IPS-11a (cell line): ENCODE data around the gene LDLRAD2.

Source experiments
- H3K4me3 ChIP-seq: one replicate; pipeline ENCODE4 v1.5.1; 2013; ENCODE audit warnings: low read depth, low read length, control low read depth

The LDLRAD2 gene

DNA sequence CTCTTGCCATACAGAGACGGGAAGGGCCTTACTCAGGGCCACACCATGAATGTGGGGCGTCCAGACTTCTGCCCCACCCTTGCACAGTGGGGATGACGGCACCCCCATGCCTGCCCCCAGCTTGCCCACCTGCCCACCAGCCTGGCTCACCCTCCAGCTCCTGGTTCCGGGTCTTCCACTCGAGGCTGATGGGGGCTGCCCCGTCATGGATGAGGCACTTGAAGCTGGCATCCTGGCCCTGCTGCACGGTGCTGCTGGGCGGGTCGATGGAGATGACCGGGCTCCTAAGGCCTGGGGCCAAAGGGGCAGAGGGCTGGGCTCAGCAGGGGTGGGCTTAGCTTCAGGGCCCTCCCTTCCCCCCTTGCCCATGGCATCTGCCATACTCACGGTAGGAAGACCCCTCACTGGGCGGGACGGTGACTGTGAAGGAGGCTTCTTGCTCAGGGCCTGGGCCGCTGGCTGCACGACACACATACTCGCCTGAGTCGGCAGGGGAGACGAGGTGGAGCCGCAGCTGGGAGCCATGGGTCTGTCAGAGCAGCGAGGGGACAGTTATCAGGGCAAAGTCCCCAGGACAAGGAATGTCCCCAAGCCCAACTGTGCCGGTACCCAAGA, 29.9 kb downstream of the LDLRAD2 start:
- no peak overlapping the region for H3K4me3 ChIP-seq

DNA sequence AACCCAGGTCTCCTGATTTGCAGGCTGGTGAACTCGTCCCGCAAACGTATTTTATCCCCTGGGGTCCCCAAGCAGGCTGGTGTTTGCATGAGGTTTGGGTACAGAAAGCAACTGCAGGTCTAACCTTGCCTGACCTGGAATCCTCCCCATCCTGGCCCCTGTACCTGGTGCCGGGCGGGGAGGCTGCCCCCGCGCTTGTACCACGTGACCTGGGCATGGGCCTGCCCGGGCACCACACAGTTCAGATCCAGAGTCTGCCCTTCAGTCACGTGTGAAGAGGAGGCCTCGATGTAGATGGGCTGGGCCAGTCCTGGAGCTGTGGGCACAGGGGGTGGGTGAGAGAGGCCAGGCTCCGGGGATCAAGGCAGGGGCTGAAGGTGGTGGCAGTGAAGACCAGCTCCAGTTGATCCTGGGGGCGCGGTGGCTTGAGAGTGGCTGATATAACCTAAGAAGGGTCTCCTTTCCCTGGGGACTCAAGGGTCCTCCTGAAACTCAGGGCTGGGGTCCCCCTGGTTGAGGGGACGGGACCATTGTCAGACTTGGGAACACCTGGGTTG, 30.6 kb downstream of the LDLRAD2 start:
- H3K4me3 ChIP-seq, result no peak overlapping the region

DNA sequence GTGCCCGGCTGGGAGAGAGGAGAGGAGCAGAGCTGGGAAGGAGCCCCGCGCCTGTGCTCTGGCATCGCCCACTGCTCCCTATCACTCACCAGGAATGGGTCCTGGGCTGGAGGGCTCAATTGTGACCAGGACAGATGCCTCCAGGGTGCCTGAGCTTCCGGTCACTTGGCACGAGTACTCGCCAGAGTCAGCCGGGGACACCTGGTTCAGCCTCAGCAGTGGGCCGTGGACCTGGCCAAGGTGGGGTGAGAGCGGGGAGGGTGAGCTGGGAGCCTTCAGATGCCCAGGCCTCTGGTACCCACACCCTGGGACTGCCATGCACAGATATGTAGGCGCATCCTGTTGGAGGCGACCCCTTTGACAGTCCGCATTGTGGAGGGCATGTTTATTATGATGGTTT, 31.1 kb downstream of the LDLRAD2 start:
- no peak overlapping the region for H3K4me3 ChIP-seq

DNA sequence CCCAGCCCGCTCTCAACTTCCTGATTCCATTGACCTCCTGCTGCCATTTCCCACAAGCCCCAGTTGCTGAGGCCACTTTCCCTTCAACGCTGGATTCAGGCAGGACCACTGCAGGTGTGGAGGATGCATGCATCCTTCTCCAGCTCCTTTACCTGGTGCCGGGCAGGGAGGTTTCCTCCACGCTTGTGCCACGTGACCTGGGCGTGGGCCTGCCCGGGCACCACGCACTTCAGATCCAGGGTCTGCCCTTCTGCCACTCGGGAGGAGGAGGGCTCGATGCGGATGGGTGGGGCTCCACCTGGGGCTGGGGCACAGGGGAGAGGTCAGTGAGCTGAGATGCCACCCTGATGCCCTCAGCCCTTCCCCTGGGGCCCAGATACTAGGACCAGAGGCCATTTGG, 31.9 kb downstream of the LDLRAD2 start:
- H3K4me3 ChIP-seq, result no peak overlapping the region

DNA sequence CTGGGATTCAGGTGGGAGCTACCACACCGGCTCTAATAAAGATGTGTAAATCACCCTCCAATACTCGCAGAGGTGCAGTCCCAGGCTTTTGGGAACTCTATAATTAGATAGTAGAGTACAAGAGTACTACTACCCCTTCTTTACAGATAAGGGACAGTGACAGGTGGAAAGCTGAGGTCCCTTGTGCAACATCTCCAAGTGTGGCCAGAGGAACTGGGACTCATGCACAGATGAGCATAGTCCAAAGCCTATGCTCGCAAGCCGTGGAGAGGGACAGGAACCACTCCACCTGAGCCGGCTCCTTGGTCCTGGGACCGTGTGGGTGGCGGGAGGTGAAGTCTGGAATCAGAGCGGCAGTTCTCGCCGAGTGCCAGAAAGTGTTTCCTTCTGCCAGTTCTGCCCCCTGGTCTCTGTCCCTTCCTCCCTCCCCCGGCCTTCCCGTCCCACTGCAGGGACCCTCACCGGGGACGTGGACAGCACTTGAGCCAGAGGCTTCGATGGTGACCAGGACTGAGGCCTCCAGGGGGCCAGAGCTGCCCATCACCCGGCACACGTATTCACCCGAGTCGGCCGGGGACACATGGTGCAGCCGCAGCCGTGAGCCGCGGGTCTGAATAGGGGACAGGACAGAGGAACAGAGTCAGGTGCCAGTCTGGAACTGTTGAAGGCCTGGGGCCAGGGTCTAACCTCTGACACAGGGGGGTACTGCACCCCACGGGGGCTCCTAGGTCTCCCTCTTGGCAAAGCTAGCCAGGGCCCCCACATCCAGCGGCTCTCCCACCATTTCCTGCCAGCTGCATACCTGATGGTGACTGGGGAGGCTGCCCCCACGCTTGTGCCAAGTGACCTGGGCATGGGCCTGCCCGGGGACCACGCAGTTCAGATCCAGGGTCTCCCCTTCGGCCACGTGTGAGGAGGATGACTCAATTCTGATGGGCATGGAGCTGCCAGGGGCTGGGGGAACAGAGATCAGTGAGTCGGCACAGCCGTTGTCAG, 33.9 kb downstream of the LDLRAD2 start:
- H3K4me3 ChIP-seq, result no peak overlapping the region

DNA sequence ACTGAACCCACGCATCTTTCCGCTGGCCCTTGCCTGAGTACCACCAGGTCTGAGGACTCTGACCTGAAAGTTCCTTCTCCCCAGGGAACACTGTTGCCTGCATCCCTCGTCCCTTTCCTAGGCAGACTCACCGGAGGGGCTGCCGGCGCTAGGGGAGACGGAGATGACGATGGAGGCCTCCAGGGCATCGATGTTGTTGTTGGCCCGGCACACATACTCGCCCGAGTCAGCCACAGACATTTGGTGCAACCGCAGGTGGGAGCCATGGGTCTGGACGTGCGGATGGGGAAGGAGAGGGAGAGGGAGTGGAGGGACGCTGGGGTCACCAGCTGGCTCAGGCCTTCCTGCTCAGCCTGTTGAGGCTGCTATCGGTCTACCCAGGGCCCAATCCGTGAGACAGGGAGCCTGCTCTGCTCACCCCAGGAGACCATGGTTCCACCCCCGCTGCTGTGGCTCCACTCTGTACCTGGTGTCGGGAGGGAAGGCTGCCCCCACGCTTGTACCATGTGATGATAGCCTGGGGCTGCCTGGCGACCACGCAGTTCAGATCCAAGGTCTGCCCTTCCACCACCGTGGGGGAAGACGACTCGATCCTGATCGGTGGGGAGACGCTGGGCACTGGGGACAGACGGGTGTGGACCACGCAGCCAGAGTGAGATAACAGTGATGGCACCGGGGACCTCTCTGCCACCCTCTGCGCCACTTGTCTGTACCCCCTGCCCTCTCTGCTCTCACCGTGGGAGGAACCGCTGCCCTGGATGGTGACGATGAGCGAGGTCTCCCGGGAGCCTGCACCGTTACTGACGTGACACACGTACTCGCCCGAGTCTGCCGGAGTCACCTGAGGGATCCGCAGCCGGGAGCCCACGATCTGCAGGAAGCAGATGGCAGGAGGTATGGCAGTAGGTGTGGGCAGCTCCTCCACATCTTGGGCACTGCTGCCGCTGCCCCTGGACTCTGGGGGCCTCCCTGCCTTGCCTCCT, 35.4 kb downstream of the LDLRAD2 start:
- no peak overlapping the region for H3K4me3 ChIP-seq

DNA sequence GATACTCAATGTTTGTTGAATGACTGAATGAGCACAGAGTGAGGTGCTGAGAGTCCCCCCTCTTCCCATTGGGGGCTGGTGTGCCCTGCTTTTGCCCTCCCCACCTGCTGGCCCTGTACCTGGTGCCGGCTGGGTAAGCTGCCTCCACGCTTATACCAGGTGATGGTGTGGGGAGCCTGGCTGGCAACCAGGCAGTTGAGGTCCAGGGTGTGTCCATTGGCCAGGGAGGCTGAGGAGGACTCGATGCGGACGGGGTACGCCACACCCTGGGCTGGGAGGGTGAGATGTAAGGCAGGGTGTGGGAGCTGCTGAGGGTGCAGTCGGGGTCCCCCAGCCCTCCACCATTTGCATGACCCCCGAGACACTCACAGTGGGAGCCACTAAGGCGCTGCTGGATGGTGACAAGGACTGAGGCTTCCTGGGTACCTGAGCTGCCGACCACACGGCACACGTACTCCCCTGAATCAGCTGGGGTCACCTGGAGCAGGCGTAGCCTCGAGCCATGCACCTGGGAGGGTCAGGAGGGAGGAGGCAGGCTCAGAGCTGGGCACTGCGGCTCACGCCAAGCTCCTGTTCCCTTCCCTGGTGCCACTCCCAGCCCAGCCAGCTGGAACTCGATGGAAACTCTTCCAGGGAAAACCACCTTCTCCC, 36.6 kb downstream of the LDLRAD2 start:
- H3K4me3 ChIP-seq, result no peak overlapping the region

DNA sequence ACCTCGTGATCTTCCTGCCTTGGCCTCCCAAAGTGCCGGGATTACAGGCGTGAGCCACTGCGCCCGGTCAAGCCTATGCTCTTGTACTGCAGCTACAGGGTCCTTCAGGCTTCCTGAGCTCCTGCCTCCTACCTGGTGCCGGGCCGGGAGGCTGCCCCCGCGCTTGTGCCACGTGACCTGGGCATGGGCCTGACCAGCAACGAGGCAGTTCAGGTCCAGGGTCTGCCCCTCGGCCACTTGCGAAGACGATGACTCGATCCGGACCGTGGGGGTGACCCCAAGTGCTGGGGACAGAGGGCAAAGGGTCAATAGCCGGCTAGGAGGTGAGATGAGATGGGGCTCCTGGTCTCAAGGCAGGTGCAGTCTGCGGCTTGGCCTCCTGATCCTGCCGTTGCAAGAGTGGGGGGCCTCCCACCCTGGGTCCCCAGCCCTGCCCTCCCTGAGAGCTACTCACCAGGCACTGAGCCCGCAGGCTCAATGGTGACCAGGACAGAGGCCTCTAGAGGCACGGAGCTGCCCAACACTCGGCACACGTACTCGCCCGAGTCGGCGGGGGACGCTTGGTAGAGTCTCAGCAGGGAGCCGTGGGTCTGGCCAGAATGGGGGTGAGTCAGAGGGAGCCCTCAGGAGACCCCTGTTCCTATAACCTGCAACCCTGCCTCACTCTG, 38.0 kb downstream of the LDLRAD2 start:
- H3K4me3 ChIP-seq, result no peak overlapping the region

DNA sequence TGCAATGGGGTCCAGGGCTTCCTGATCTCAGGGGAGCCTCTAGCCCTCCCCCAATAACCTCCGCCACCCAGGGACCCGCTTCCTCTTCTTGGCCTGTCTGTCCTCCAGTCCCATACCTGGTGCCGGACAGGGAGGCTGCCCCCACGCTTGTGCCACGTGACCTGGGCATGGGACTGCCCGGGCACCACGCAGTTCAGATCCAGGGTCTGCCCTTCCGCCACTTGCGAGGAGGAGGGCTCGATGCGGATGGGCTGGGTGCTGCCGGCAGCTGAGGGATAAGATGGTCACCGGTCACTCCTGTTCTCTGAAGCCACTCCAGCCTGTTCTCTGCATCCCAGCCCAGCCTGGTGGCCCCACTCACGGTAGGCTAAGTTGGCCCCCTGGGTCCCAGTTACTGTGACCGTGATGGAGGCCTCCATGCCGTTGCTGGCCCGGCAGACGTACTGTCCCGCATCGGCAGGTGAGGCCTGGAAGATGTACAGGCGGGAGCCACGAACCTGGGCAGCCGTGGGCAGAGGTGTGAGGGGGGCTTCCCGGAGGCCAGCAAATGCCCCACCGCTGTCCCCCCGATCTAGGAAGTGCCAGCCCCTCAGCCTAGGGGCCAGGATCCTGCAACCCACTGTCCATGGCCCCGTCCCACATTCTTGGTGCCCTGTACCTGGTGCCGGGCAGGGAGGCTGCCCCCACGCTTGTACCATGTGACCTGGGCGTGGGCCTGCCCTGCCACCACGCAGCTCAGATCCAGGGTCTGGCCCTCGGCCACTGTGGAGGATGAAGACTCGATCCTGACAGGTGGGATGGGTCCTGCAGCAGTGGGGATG, 39.6 kb downstream of the LDLRAD2 start:
- no peak overlapping the region for H3K4me3 ChIP-seq

DNA sequence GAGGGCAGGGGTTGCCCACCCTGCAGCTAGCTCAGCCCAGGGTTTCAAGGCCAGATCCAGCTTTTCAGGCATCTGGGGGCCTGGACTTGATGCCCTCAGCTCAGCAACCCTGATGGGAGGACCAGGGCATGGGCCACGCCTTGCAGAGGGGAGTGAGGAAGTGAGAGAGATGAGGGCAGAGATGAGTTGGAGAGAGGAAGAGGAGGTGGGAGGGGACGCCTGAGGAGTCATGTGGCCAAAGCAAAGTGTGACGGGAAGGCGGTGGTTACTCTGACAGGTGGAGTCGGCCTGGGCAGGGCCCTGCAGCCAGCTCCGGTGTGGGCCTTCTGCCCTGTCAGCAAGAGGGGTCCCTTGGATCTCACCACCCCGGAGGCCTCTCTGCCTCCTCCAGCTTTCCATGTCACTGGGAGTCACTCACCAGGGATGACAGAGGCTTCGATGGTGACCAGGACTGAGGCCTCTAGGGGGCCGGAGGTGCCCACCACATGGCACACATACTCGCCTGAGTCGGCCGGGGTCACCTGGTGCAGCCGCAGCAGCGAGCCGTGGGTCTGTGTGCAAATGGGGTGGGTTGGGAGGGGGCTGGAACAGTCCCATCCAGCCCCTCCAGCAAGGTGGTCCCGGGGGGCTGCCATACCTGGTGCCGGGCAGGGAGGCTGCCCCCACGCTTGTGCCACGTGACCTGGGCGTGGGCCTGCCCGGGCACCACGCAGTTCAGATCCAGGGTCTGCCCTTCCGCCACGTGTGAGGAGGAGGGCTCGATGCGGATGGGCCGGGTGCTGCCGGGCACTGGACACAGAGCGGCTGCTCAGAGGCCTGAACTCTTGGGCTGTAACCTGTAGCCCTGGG, 40.4 kb downstream of the LDLRAD2 start:
- H3K4me3 ChIP-seq, result no peak overlapping the region

DNA sequence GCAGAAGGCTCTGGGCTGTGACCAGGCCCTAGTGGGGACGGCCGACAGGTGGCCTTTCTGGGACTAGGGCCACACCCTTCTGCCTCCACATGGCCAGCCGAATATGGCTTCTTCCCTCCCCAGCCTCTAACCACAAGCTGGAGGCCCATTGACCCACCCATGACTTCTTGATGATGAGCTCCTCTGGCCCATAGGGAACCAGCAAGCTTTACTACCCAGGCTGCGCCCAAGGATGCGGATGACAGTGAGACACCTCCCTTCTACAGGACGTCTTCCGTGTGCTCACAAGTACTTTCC, 41.0 kb downstream of the LDLRAD2 start:
- H3K4me3 ChIP-seq, result no peak overlapping the region

DNA sequence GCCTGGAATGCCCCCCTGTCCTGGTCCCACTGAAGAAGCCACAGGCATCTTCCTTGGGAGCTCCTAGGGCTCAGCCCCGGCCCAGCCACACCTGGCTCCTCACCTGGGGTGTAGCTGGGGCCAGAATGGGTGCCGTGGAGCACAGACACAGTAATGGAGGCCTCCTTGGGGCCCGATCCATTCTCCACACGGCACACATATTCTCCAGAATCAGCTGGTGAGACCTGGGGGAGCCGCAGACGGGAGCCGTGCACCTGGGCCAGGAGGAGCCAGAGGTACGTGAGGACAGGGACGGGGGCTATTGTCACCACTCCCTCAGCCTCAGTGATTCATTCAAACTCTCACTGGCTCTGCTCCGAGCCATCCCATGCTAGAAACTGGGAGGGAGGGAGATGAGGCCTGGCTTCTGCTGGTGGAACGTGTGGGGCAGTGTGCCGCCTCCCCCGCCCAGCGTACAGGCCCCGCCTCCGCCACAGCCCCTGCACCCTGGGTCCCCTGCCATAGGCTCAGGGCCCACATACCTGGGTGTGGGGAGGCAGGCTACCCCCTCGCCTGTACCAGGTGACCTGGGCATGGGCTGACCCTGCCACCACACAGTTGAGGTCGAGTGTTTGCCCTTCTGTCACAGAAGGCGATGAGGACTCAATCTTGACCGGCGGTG, 42.2 kb downstream of the LDLRAD2 start:
- no peak overlapping the region for H3K4me3 ChIP-seq

DNA sequence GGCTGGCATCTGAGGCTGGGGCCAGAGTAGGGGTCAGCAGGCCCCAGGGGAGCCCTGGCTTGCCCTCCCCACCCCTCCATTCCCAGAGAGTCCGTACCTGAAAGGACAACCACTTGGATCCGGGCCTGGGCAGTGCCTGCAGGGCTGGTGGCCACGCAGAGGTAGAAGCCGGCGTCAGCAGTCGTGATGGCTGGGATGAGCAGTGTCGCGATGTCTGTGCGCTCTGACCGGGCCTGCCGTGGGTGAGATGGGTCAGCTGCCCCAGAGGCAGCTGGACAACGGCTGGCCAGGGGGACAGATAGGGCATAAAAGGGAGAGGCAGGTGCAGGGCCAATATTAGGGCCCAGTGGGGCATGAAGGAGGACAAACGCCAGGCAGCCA, 42.7 kb downstream of the LDLRAD2 start:
- no peak overlapping the region for H3K4me3 ChIP-seq

DNA sequence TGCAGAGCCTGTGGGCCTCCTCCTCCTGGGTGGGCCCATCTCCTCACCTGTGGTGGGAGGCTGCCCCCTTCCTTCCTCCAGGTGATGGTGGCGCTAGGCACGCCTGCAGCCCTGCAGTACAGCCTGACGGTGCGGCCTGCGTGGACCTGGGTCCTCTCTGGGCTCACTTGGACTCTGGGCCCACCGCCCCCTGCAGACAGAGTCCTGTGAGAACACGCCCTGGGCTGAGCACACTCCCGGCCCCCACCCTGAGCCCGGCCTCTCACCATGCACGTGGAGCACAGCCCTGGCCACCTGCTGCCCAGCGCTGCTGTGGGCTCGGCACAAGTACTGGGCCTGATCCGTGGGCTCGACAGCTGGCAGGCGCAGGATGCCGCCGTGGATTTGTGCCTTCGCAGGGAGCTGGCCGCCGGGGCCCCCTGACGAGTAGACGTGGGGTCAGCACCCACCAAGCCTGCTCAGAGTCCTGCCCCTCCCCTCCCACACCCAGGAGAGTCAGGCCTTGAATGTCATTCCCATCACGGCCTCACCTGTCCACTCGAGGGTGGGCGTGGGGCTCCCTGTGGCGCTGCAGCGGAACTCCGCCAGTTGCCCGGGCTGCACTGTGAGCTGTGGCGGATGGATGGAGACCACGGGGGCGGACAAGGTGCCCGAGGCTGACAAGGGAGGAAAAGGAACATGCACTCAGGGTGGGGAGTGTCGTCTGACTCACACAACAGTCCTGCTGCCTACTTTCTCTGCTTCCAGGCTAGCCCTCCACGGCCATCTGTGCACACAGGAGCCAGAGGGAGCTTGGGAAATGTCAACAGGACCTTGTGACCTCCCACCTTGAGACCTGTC, 43.4 kb downstream of the LDLRAD2 start:
- H3K4me3 ChIP-seq, result no peak overlapping the region

DNA sequence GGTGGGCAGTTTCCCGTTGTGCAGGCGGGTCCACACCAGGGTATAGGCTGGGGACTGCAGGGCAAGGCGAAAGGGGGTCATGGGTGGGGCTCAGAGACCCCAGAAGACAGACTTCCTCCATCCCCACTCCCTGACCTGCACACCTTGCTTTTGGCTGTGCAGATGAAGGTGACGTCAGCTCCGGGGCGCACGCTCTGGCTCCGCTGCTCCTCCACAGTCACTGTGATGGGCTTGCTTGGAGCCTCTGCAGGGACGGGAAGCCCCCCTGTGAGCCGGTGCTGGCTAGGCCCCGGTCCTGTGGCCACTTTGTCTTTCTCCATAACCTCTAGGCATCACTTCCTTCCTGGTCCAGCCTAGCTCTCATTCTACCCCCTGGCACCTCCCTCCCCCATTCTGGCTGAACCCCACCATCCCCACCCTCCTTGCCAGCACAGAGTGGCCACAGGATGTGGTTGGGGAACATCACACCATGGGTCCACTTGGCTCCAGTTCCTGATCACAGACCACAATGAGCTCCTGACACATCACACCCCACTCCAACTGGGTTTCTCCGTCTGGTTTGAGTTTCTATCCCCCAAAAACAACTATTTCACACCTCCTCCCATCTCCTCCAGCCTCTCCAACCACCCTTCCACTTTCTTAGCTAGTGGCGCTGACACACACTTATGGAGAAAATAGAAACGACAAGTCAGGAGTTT, 45.2 kb downstream of the LDLRAD2 start:
- no peak overlapping the region for H3K4me3 ChIP-seq
